ENCODE data around the gene WDR93. TPM values are rescaled to one million over a fixed set of nuclear protein-coding genes. Genes with fewer than 3 reads are reported as not detected.
A peak's percentile ranks its signal among the peaks of the same experiment; 100 is the strongest.

WDR93 gene
- total RNA-seq, 1 donor from 2014 or later: not detected

DNA sequence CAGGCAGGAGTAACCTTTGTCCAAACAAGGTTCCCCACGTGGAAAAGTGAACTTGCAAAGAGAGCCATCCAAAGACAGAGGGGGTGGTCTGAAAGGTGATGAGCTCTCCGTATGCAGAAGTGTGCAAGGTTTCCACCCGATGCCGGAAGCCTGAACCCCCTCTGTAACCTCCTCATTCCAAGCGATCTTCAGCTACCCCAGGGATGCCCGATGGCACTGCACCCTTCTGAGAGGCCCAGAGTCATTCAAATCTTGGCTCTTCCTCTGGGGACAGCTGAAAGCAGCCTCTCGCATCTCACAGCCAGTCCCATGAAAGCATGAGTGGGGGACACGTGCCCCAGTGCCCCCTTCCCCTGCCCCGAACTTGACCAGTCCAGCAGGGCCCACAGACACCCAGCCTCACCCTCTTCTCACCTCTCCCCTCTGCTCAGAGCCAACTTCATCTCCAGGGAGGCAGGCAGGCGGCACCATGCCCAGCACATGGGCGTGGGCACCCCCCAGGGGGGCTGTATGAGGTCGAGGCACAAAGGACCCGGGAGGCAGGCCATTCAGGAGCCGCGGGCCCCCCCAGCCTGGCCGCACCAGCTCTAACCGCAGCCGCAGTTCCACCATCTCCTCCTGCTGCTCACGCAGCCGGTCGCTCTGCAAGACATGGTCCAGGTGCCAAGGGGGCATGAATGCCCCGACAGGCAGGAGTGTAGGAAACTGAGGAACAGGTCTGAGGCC lies 44.0 kb upstream of the WDR93 start:
- Mint-ChIP-seq H3K36me3 (ENCODE audit: unreplicated experiment) (no peaks in the 10 kb centered on the region), H3K27me3 (ENCODE audit: unreplicated experiment) (peaks cover 7% of the 10 kb centered on the region), H3K27ac (ENCODE audit: unreplicated experiment) (no peak overlapping the region), H3K4me1 (ENCODE audit: low read depth, unreplicated experiment) (no peaks in the 10 kb centered on the region), H3K4me3 (ENCODE audit: unreplicated experiment) (no peak overlapping the region), H3K9me3 (ENCODE audit: unreplicated experiment) (peaks cover 2% of the 10 kb centered on the region)
- no peak for DNase-seq
- TF ChIP-seq, protein P1, sequence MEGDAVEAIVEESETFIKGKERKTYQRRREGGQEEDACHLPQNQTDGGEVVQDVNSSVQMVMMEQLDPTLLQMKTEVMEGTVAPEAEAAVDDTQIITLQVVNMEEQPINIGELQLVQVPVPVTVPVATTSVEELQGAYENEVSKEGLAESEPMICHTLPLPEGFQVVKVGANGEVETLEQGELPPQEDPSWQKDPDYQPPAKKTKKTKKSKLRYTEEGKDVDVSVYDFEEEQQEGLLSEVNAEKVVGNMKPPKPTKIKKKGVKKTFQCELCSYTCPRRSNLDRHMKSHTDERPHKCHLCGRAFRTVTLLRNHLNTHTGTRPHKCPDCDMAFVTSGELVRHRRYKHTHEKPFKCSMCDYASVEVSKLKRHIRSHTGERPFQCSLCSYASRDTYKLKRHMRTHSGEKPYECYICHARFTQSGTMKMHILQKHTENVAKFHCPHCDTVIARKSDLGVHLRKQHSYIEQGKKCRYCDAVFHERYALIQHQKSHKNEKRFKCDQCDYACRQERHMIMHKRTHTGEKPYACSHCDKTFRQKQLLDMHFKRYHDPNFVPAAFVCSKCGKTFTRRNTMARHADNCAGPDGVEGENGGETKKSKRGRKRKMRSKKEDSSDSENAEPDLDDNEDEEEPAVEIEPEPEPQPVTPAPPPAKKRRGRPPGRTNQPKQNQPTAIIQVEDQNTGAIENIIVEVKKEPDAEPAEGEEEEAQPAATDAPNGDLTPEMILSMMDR (IDR thresholded peaks at IDR 0.05; ENCODE audit: partially characterized antibody, unreplicated experiment): no peak

- H3K4me3 Mint-ChIP-seq (ENCODE audit: unreplicated experiment): no peak overlapping the region
- TF ChIP-seq, protein P1 (IDR thresholded peaks at IDR 0.05; ENCODE audit: partially characterized antibody, unreplicated experiment): peak; percentile 88
- peak; percentile 94 for DNase-seq
- no peaks in the 10 kb centered on the region for H3K4me1 Mint-ChIP-seq (ENCODE audit: low read depth, unreplicated experiment)
- H3K9me3 Mint-ChIP-seq (ENCODE audit: unreplicated experiment): peaks cover 2% of the 10 kb centered on the region
- H3K27ac Mint-ChIP-seq (ENCODE audit: unreplicated experiment): no peak overlapping the region
- peaks cover 7% of the 10 kb centered on the region for H3K27me3 Mint-ChIP-seq (ENCODE audit: unreplicated experiment)
- H3K36me3 Mint-ChIP-seq (ENCODE audit: unreplicated experiment): no peaks in the 10 kb centered on the region
These were observed 43.3 kb upstream of the WDR93 start for GRCh38 chr15:89647191-89647851.

DNA sequence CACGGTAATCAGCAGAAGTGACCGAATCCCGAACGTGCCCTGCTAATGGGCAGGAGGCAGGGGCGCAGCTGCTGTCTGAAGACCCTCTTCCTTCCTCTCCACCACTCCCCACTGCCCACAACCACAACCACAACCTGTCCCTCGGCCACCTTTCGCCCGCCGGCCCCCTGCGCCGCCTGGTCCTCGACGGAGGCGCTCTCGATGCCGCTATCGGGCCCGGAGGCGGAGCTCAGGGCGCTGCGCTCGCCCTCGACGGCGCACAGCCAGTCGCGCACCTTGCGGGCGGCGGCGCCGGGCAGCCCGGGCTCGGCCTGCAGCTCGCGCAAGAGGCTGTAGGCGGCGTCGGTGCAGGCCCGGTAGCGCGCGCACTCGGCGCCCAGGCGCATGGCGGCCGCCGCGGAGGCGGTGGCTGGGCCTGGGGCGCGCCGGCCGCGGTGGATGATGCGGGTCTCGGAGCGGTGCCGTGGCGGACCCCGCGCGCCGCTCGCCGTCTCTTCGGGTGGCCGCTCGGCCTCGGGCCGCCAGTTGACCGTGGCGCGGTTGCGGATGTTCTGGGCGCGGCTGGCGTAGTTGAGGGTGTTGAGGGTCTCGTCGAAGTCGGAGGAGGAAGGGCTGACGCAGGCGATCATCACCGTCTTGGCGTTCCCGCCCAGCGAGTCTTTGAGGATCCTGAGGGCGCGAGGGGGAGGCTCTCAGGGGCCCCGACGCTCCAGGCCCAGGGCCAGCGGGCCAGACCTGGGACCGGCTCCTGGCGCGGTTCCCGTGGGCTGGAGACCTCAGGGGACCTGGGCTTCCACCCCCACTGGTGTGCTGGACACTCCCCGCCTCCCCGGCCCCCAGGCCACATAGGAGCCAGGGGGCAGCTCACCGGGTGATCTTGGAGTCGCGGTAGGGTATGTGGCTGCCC lies 42.3 kb upstream of the WDR93 start:
- Mint-ChIP-seq H3K36me3 (ENCODE audit: unreplicated experiment) (no peaks in the 10 kb centered on the region), H3K4me1 (ENCODE audit: low read depth, unreplicated experiment) (no peaks in the 10 kb centered on the region), H3K27me3 (ENCODE audit: unreplicated experiment) (peaks cover 9% of the 10 kb centered on the region), H3K4me3 (ENCODE audit: unreplicated experiment) (no peak overlapping the region), H3K27ac (ENCODE audit: unreplicated experiment) (no peak overlapping the region), H3K9me3 (ENCODE audit: unreplicated experiment) (peaks cover 5% of the 10 kb centered on the region)
- TF ChIP-seq, protein P1 (IDR thresholded peaks at IDR 0.05; ENCODE audit: partially characterized antibody, unreplicated experiment): no peak
- no peak for DNase-seq

DNA sequence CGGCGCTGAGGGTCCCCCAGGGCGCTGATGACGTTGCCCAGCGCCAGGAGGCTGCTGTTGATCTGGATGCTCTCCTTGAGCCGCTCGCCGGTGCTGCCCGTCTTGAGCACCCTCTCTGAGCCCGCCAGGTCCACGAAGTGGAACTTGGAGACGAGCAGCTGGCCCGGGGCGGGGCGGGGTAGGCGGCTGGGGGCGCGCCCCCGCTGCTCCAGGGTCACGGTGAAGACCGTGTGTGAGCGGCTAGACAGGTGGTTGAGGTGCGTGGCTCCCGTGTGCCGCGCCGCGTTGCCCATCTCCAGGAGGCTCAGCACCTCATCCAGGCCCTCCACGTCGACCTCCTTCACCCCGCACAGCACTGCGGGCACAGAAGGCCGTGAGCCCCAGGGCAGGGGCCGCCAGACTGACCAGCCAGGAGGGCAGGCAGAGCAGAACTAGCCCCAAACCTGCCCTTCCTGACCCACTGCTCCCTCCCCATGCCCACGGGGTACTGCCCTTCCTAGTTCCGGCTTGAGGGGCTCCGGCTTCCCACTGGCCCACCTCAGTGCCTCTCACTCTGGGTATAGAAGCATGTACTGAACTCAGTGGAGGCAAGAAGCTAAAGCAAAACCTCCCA lies 41.5 kb upstream of the WDR93 start:
- no peak overlapping the region for H3K4me3 Mint-ChIP-seq (ENCODE audit: unreplicated experiment)
- peaks cover 10% of the 10 kb centered on the region for H3K27me3 Mint-ChIP-seq (ENCODE audit: unreplicated experiment)

More for the DNA sequence above, 41.5 kb upstream of the WDR93 start:
- Mint-ChIP-seq H3K9me3 (ENCODE audit: unreplicated experiment) (peaks cover 5% of the 10 kb centered on the region), H3K36me3 (ENCODE audit: unreplicated experiment) (no peaks in the 10 kb centered on the region), H3K27ac (ENCODE audit: unreplicated experiment) (no peak overlapping the region), H3K4me1 (ENCODE audit: low read depth, unreplicated experiment) (no peaks in the 10 kb centered on the region)
- TF ChIP-seq, protein P1 (IDR thresholded peaks at IDR 0.05; ENCODE audit: partially characterized antibody, unreplicated experiment): no peak
- DNase-seq: no peak

Data from glutamatergic neuron (in vitro differentiated cells).